Measurements from ENCODE around the gene UGT1A3. TPM values are rescaled to one million over a fixed set of nuclear protein-coding genes. Genes with fewer than 3 reads are reported as not detected.

The UGT1A3 gene
- total RNA-seq, 5 donors from 2014 or later (not counting 1 experiment from before 2014, with no cell fraction given) = not detected

DNA sequence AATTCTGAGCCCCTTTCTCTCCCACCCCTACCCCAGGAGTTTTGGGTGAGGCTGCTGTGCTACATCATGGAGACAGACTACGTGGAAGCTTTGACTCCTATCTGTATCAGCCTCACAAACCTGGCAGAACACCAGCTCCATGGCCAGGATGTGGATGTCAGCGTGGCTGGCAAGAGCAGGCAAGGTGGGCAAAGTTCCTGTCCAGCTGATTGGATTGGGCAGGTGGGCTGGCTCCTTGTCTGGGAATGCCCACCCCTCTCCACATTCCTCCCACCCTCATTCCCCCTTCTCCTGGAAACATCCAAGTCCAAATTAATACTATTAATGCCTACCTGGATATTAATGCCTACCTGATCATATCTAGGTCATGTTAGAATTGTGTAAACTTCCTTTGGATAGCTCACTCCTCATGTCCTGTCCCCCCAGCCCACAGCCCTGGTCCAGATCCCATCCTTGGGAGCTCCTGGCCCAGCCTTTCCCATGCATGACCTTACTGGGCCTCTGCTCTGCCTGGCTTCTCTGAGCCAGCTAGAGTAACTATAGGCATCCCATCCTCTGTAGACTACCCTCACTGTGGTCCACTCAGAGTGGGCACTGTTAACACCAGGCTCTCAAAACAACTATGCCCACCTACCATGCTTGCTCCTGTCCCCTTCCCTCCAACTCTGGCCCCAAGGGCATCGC is 73.4 kb downstream of the UGT1A3 start:
- ChIA-PET POLR2A (no interaction called here), CTCF (no interaction called here)
- H3K4me3 ChIP-seq (ENCODE audit: control insufficient read depth in 1 of 2, extremely low read depth in 1 of 2, low read length in 1 of 2) = no peak overlapping the region
- no CpG with 5 or more reads among the region's 3 CpGs for WGBS (ENCODE audit: insufficient coverage)
- Mint-ChIP-seq H3K27ac (no peak overlapping the region), H3K36me3 (no peaks in the 10 kb centered on the region), H3K27me3 (peaks cover 9 to 22% of the 10 kb centered on the region in 2 donors), H3K9me3 (peaks cover 0 to 5% (median 0%) of the 10 kb centered on the region in 3 donors), H3K4me3 (no peak overlapping the region), H3K4me1 (no peaks in the 10 kb centered on the region)
- H3K36me3 ChIP-seq (ENCODE audit: control insufficient read depth in 2 of 2, extremely low read depth in 1 of 2, insufficient read depth in 1 of 2, low read length in 1 of 2) = no peaks in the 10 kb centered on the region
- H3K27ac ChIP-seq (ENCODE audit: low read length) = no peak overlapping the region
- no peaks in the 10 kb centered on the region for H3K4me1 ChIP-seq (ENCODE audit: control insufficient read depth in 1 of 2, extremely low read depth in 1 of 2, insufficient read depth in 2 of 2, low read length in 2 of 2)
- DNase-seq (peak in 1 of 35 experiments; percentile 9), ATAC-seq (replicated peaks in 1 of 4) (no peak)
- peaks cover 0 to 36% of the 10 kb centered on the region in 2 experiments for H3K27me3 ChIP-seq (replicated peaks in 1 of 2; ENCODE audit: control insufficient read depth in 2 of 2, extremely low read depth in 1 of 2, insufficient read depth in 2 of 2, low read length in 1 of 2)
- H3K9me3 ChIP-seq = no peaks in the 10 kb centered on the region

GRCh38 chr2:233803292-233803911 is 74.6 kb downstream of the UGT1A3 start:
- no peak overlapping the region for H3K4me3 ChIP-seq (ENCODE audit: control insufficient read depth in 1 of 2, extremely low read depth in 1 of 2, low read length in 1 of 2)
- Mint-ChIP-seq H3K27ac (no peak overlapping the region), H3K9me3 (peaks cover 0 to 5% (median 0%) of the 10 kb centered on the region in 3 donors), H3K27me3 (peaks cover 9 to 20% of the 10 kb centered on the region in 2 donors), H3K36me3 (no peaks in the 10 kb centered on the region), H3K4me3 (no peak overlapping the region), H3K4me1 (no peaks in the 10 kb centered on the region)
- no peaks in the 10 kb centered on the region for H3K4me1 ChIP-seq (ENCODE audit: control insufficient read depth in 1 of 2, extremely low read depth in 1 of 2, insufficient read depth in 2 of 2, low read length in 2 of 2)
- ChIA-PET POLR2A (no interaction called here), CTCF (no interaction called here)
- no peaks in the 10 kb centered on the region for H3K36me3 ChIP-seq (ENCODE audit: control insufficient read depth in 2 of 2, extremely low read depth in 1 of 2, insufficient read depth in 1 of 2, low read length in 1 of 2)
- ATAC-seq (replicated peaks in 1 of 4) (no peak), DNase-seq (no peak)
- H3K9me3 ChIP-seq = no peaks in the 10 kb centered on the region
- H3K27ac ChIP-seq (ENCODE audit: low read length) = no peak overlapping the region
- 83% methylated on average over 1 of the region's 2 CpGs for WGBS (ENCODE audit: insufficient coverage)
- H3K27me3 ChIP-seq (replicated peaks in 1 of 2; ENCODE audit: control insufficient read depth in 2 of 2, extremely low read depth in 1 of 2, insufficient read depth in 2 of 2, low read length in 1 of 2) = peaks cover 0 to 47% of the 10 kb centered on the region in 2 experiments

DNA sequence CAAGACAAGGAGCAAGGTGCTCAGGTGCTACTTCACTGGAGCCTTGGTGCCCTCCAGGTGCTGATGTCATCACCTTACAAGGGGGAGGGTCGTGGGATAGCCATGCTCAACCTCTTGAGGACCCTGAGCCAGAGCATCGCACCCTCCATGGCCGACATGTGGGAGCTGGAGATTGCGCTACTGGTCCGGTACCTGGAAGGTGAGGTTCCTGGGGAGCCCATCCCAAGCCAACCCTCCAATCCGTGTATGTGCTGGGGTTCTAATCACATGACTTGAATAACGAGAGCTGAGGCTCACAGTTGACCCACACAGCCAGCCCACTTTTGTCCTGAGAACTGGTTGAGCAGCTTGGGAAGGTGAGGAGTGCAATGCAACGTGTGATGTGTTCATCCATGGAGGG is 75.2 kb downstream of the UGT1A3 start:
- H3K27me3 Mint-ChIP-seq = peaks cover 9 to 24% of the 10 kb centered on the region in 2 donors
- H3K9me3 ChIP-seq = no peaks in the 10 kb centered on the region

GRCh38 chr2:233807215-233807865 is 78.5 kb downstream of the UGT1A3 start:
- Mint-ChIP-seq H3K36me3 (no peaks in the 10 kb centered on the region), H3K9me3 (no peaks in the 10 kb centered on the region), H3K27ac (no peak overlapping the region), H3K4me3 (no peak overlapping the region), H3K27me3 (peaks cover 12 to 39% of the 10 kb centered on the region in 2 donors), H3K4me1 (no peaks in the 10 kb centered on the region)
- ChIA-PET POLR2A (no interaction called here), CTCF (no interaction called here)
- ATAC-seq (replicated peaks in 1 of 4) (no peak), DNase-seq (peak in 2 of 35 experiments; percentile 4 to 16)
- Histone ChIP-seq H3K4me3 (ENCODE audit: control insufficient read depth in 1 of 2, extremely low read depth in 1 of 2, low read length in 1 of 2) (no peak overlapping the region), H3K27me3 (replicated peaks in 1 of 2; ENCODE audit: control insufficient read depth in 2 of 2, extremely low read depth in 1 of 2, insufficient read depth in 2 of 2, low read length in 1 of 2) (peaks cover 0 to 56% of the 10 kb centered on the region in 2 experiments), H3K9me3 (no peaks in the 10 kb centered on the region), H3K4me1 (ENCODE audit: control insufficient read depth in 1 of 2, extremely low read depth in 1 of 2, insufficient read depth in 2 of 2, low read length in 2 of 2) (no peaks in the 10 kb centered on the region), H3K36me3 (ENCODE audit: control insufficient read depth in 2 of 2, extremely low read depth in 1 of 2, insufficient read depth in 1 of 2, low read length in 1 of 2) (no peaks in the 10 kb centered on the region), H3K27ac (ENCODE audit: low read length) (no peak overlapping the region)
- WGBS (ENCODE audit: insufficient coverage) = 78% methylated on average over 8 of the region's 12 CpGs

More for the DNA sequence above, 75.2 kb downstream of the UGT1A3 start:
- WGBS (ENCODE audit: insufficient coverage) = 61% methylated on average over 8 of the region's 8 CpGs
- H3K27me3 ChIP-seq (replicated peaks in 1 of 2; ENCODE audit: control insufficient read depth in 2 of 2, extremely low read depth in 1 of 2, insufficient read depth in 2 of 2, low read length in 1 of 2) = peaks cover 0 to 48% of the 10 kb centered on the region in 2 experiments
- CTCF ChIA-PET = no interaction called here
- no peaks in the 10 kb centered on the region for H3K4me1 ChIP-seq (ENCODE audit: control insufficient read depth in 1 of 2, extremely low read depth in 1 of 2, insufficient read depth in 2 of 2, low read length in 2 of 2)
- Mint-ChIP-seq H3K27ac (no peak overlapping the region), H3K9me3 (peaks cover 0 to 5% (median 0%) of the 10 kb centered on the region in 3 donors), H3K4me3 (no peak overlapping the region), H3K4me1 (no peaks in the 10 kb centered on the region), H3K36me3 (no peaks in the 10 kb centered on the region)
- ATAC-seq (replicated peaks in 1 of 4) (no peak), DNase-seq (peak in 1 of 35 experiments; percentile 0)
- H3K36me3 ChIP-seq (ENCODE audit: control insufficient read depth in 2 of 2, extremely low read depth in 1 of 2, insufficient read depth in 1 of 2, low read length in 1 of 2) = no peaks in the 10 kb centered on the region
- POLR2A ChIA-PET = no interaction called here
- H3K27ac ChIP-seq (ENCODE audit: low read length) = no peak overlapping the region
- H3K4me3 ChIP-seq (ENCODE audit: control insufficient read depth in 1 of 2, extremely low read depth in 1 of 2, low read length in 1 of 2) = no peak overlapping the region

GRCh38 chr2:233807966-233808935 is 79.4 kb downstream of the UGT1A3 start:
- no peak overlapping the region for H3K27ac Mint-ChIP-seq
- Histone ChIP-seq H3K4me3 (ENCODE audit: control insufficient read depth in 1 of 2, extremely low read depth in 1 of 2, low read length in 1 of 2) (no peak overlapping the region), H3K27me3 (replicated peaks in 1 of 2; ENCODE audit: control insufficient read depth in 2 of 2, extremely low read depth in 1 of 2, insufficient read depth in 2 of 2, low read length in 1 of 2) (peaks cover 0 to 51% of the 10 kb centered on the region in 2 experiments), H3K36me3 (ENCODE audit: control insufficient read depth in 2 of 2, extremely low read depth in 1 of 2, insufficient read depth in 1 of 2, low read length in 1 of 2) (no peaks in the 10 kb centered on the region), H3K27ac (ENCODE audit: low read length) (no peak overlapping the region), H3K4me1 (ENCODE audit: control insufficient read depth in 1 of 2, extremely low read depth in 1 of 2, insufficient read depth in 2 of 2, low read length in 2 of 2) (no peaks in the 10 kb centered on the region), H3K9me3 (no peaks in the 10 kb centered on the region)
- H3K27me3 Mint-ChIP-seq = peaks cover 5 to 31% of the 10 kb centered on the region in 2 donors
- CTCF ChIA-PET = no interaction called here
- H3K4me1 Mint-ChIP-seq = no peaks in the 10 kb centered on the region
- no peak overlapping the region for H3K4me3 Mint-ChIP-seq
- H3K36me3 Mint-ChIP-seq = no peaks in the 10 kb centered on the region
- DNase-seq = peak in 2 of 35 experiments; percentile 3 to 13
- no peak for ATAC-seq (replicated peaks in 1 of 4)
- POLR2A ChIA-PET = no interaction called here
- 76% methylated on average over 4 of the region's 10 CpGs for WGBS (ENCODE audit: insufficient coverage)
- H3K9me3 Mint-ChIP-seq = no peaks in the 10 kb centered on the region

- Mint-ChIP-seq H3K36me3 (no peaks in the 10 kb centered on the region), H3K9me3 (no peaks in the 10 kb centered on the region), H3K4me3 (no peak overlapping the region), H3K27ac (no peak overlapping the region), H3K27me3 (peaks cover 5 to 28% of the 10 kb centered on the region in 2 donors), H3K4me1 (no peaks in the 10 kb centered on the region)
- 77% methylated on average over 5 of the region's 6 CpGs for WGBS (ENCODE audit: insufficient coverage)
- Histone ChIP-seq H3K4me3 (ENCODE audit: control insufficient read depth in 1 of 2, extremely low read depth in 1 of 2, low read length in 1 of 2) (no peak overlapping the region), H3K9me3 (no peaks in the 10 kb centered on the region), H3K27ac (ENCODE audit: low read length) (no peak overlapping the region), H3K27me3 (replicated peaks in 1 of 2; ENCODE audit: control insufficient read depth in 2 of 2, extremely low read depth in 1 of 2, insufficient read depth in 2 of 2, low read length in 1 of 2) (peaks cover 0 to 38% of the 10 kb centered on the region in 2 experiments), H3K4me1 (ENCODE audit: control insufficient read depth in 1 of 2, extremely low read depth in 1 of 2, insufficient read depth in 2 of 2, low read length in 2 of 2) (no peaks in the 10 kb centered on the region), H3K36me3 (ENCODE audit: control insufficient read depth in 2 of 2, extremely low read depth in 1 of 2, insufficient read depth in 1 of 2, low read length in 1 of 2) (no peaks in the 10 kb centered on the region)
- no peak for ATAC-seq (replicated peaks in 1 of 4)
- DNase-seq = peak in 1 of 35 experiments; percentile 17
- ChIA-PET CTCF (no interaction called here), POLR2A (no interaction called here)
These were observed 81.5 kb downstream of the UGT1A3 start for GRCh38 chr2:233810385-233810784.
